ENCODE data around the gene UBXN4.
A peak's percentile ranks its signal among the peaks of the same experiment; 100 is the strongest.
"Not testable (repeated sequence)": the region's sequence is repeated elsewhere in the genome, so short reads cannot be mapped to it uniquely, and the experiment has no call there.

UBXN4 gene

GRCh38 chr2:135741395-135742324, at the start of gene UBXN4:
TSS of gene UBXN4 (plus strand) at chr2:135741855. CDS start at chr2:135741930, 75 bp downstream.
- peak; percentile 99 for DNase-seq

GRCh38 chr2:135694711-135695110, 46.9 kb upstream of the UBXN4 start:
- no peak for DNase-seq

DNA sequence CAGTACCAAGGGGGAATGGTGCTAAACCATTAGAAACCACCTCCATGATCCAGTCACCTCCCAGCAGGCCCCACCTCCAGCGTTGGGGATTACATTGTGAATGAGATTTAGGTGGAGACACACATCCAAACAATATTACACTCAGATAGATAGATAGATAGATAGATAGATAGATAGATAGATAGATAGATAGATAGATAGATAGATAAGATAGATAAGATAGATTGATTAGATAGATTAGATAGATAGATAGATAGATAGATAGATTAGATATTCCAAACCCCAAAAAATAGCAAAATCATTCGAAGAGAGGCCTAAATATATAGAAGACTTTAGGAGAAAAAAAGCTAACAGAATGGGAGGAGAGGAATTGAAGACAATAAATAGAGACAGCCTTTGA, 42.8 kb upstream of the UBXN4 start:
- DNase-seq = no peak

- no peak for DNase-seq
Measured at GRCh38 chr2:135701442-135701841, 40.2 kb upstream of the UBXN4 start.

DNA sequence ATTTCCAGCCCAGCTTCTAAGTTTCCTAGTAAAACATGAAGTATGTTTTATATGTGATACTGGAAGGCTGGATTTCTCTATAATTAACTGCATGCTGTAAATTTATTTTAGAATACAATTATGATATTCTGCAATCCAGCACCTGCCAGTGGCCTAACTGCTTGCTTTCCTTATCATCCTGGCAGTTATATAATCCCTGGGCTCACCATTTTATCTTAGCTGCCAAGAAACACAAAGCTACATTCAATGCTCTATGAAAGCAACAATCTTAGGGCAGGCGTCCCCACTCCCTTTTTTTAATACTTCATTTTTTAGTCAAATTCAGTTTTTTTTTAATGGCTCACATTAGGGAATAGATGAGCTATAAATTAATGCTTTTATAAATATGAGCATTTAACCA, 38.4 kb upstream of the UBXN4 start:
- DNase-seq = no peak

- DNase-seq = not testable (repeated sequence)
Measured at GRCh38 chr2:135704075-135704474, 37.6 kb upstream of the UBXN4 start.

DNA sequence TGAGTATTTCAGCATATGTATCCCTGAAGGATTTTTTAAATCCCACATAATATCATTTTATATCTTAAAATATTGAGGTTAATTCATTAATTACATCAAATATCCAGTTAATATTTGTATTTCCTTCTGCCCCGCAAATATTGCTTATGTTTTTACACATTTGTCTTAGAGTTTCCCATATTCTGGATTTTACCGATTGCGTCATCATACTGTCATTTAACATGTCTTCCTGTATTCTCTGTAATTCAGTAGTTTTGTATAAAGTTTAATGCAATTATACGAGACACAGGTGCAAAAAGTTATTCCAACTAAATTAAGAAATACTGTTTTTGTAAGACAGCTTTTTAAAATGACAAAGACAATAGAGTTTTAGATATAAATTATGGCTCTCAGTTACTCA, 33.5 kb upstream of the UBXN4 start:
- DNase-seq = no peak

GRCh38 chr2:135709992-135710391, 31.7 kb upstream of the UBXN4 start:
- DNase-seq = peak; percentile 75

DNA sequence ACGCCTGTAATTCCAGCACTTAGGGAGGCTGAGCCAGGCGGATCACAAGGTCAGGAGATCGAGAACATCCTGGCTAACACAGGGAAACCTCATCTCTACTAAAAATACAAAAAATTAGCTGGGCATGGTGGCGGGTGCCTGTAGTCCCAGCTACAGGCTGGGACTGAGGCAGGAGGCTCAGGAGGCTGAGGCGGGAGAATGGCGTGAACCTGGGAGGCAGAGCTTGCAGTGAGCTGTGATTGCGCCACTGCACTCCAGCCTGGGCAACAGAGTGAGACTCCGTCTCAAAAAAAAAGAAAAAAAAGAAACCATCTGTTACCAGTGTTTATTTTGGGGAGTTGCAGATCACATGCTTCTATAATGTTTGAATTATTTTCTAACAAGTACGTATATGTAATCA, 26.6 kb upstream of the UBXN4 start:
- DNase-seq = not testable (repeated sequence)

DNA sequence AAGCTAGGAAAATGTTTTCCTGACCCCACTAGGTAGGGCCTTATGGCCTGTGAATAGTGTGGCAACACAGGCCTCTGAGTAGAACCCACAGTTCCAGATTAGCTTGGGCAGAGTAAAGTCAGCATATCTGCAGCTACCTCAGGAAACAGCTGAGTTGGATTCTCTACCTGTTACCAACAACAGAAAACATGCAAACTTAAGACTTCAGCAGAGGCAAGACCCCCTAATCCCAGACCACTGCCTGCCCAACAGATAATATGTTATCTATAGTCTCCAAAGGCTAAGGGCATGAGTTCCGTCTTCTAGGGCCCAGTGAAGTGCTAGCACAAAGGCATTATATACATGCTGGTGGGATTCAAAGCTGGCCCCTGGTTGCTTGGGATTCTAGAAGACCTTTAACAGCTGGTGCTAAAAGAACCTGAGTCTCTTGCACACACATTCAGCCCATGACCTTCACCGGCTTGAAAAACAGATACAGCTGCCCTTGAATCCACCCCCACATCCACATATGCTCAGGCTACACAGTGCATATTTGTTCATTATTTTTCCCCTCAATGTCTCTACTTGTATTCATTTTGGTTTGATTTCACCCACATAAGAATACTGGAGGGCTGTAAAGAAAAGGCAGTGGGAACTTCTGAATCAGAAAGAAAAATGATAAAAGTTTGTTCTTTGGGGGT, 13.5 kb upstream of the UBXN4 start:
- no peak for DNase-seq

DNA sequence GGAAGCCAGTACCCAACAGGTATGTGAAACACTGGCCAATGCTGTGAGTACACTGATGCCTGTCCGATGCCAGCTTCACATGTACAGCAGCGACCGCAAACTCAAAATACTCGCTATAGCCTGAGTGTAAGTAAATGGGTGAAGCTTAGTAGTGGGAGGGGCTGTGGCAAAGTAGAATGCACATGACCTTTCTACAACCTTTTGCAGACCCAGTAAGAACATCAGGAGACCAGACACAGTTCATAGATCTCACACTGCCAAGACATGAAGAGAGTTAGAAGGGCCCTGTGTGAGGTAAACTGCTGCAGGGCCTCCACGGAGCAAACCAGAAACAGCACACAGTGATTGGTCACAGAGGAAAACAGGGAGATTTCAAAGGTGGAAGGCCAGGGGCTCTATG, 9.1 kb upstream of the UBXN4 start:
- DNase-seq = no peak

DNA sequence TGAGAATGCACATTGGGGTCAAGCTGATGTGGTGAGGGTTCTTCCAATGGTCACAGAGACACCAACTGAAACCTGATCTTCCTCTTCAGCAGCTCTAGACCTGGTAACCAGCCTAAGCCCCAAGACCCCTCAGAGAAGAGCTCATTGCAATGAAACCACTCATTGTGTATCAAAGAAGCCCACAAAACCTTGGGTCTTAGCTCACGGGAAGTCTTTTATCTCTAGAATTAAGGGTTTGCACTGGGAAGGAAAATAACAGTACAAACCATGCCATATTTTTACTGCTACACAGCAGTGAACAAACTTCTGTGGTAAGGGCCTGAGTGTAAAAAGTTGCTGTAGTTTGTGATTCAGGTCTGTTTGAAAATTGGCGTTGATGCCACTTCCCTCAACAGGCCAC, 8.6 kb upstream of the UBXN4 start:
- DNase-seq = no peak

- no peak for DNase-seq
Measured at GRCh38 chr2:135736546-135736945, 5.1 kb upstream of the UBXN4 start.

DNA sequence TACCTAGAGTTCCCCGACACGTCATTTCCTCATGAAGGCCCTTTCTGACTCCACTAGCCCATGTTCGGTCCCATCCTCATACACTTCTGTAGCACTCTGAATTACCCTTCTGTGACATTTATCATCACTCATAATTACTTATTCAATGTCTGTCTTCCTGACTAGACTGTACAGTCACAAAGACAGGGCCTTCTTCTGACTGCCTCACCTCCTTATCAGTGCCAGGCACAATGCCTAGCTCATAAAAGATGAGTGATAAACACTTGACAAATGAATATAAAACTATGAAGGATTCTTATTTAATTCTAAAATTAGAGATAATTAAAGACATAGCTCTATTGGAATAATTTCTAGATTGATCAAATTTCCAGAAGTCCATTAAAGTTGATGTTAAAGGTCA, 1.4 kb upstream of the UBXN4 start:
- no peak for DNase-seq

DNA sequence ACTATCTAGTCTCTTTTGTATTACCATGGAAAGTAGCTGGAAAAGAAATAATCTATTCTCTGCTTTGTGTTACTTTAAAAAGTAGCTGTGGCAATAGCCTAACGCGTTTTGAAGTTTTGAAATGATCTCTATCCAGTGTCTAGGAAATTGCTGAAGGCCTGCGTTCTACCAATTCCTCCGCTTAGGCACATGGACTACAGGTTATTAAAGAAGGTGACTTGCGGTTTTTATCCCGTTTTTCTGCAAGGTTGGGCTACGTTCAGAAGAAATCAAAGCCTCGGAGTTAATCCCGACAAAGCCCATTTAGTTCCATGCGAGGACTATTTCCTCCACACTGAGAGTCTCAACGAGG, 636 bp upstream of the UBXN4 start:
- DNase-seq = no peak

GRCh38 chr2:135742325-135742757, 686 bp downstream of the UBXN4 start:
- DNase-seq = peak; percentile 60

- no peak for DNase-seq
Measured at GRCh38 chr2:135743860-135744259, 2.2 kb downstream of the UBXN4 start.

DNA sequence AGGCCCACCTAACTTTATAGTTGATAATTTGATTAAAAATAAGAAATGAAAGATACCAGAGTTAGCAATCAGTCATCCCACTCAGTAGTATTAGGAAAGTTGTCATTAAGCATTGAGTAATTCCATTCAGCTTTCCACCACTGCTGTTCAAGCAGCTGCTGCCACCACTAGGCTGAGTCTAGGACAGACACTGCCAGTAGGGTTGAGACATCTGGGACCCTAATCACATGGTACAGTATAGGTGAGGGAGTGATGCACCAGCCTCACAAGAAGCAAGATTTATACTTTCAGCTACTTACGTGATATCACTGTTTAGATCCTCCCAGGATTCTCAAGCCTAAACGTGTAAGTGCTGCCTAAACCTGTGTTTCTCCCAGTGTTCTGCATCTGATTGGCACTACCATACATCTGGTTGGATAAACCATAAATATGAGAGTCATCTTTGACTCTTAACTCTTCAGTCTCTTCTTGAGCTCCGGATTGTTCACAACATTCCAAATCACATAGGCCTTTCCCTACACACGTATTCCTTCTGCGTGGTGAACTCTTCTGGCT, 3.2 kb downstream of the UBXN4 start:
- DNase-seq = peak; percentile 54

GRCh38 chr2:135745545-135745944, 3.9 kb downstream of the UBXN4 start:
- no peak for DNase-seq

DNA sequence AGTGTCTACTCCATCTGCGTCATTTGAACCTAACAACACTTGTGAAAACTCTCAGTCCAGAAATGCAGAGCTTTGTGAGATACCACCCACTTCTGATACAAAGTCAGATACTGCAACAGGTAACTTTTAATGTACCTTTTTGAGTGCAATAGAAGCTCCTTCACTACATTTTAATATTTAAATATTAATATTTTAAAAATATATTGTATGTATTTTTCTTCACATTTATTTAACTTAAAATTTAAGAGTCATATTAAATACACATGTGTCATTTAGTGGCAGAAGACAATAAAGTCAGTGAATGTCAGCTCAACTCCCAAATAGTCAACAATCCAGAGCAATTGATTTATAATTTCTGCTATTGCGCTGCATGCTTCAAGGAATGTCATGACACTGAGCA, 13.9 kb downstream of the UBXN4 start:
- DNase-seq = no peak

DNA sequence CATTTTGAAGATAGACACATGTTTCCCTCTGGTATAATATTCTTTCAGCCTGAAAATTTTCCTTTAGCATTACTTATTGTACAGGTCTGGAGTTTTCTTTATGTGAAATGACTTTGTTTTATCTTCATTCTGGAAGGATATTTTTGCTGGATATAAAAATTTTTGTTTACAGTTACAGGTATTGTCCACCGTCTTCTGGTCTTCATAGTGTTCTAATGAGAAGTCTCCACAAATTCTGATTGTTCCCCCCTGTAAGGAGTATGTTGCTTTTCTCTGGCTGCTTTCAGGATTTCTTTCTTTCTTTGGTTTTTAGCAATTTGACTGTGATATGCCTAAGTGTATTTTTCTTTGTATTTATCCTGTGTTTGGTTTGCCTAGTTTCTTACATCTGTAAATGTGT, 15.0 kb downstream of the UBXN4 start:
- no peak for DNase-seq

- DNase-seq = no peak
Measured at GRCh38 chr2:135762022-135762421, 20.4 kb downstream of the UBXN4 start.

DNA sequence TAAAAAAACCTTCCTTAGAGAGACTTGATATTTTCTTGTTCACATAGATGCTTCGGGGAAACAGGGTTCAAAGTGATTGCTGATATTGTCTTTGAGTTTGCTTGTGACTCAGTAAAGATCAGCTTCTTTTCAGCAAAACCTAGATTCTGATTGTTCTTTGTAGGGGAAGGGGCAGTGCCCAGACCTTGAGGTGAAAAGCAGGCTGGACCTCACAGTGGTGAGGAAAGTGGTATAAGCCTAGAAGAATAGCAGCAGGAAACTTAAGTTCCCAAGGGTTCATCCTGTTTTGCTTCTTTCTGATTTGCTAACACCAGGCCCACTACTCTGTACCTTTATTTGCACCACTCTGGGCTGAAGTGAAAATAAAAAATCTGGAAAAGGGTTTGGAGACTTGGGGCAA, 20.9 kb downstream of the UBXN4 start:
- no peak for DNase-seq

DNA sequence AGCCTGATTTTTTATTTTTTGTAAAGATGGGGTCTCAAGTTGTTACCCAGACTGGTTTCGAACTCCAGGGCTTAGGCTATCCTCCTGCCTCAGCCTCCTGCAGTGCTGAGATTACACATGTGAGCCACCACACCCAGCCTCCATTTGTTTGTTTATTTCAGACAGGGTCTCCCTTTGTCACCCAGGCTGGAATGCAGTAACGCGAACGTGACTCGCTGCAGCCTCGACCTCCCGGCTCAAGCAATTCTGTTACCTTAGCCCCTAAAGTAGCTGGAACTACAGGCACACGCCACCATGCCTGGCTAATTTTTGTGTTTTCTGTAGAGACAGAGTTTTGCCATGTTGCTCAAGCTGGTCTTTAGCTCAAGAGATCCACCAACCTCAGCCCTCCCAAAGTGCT, 27.2 kb downstream of the UBXN4 start:
- no peak for DNase-seq
